Heart left ventricle (tissue), 16 donors: ENCODE data around the gene MST1. TPM values are rescaled to one million over a fixed set of nuclear protein-coding genes. Genes with fewer than 3 reads are reported as not detected.

Experiments used
- ATAC-seq, 4 donors: fragments of 200-7000 bp; cut with Tn5 transposase; one replicate each; pipeline ENCODE4 v1.9.1; 2020 to 2022; ENCODE audit warnings: moderate library complexity in 4 of 4, mild to moderate bottlenecking in 3 of 4, moderate number of reproducible peaks in 1 of 4
- DNase-seq, 5 donors: peaks; one replicate each; pipeline ENCODE4 v3.0.0-alpha.2; 2020
- H3K27ac ChIP-seq, 12 donors: fragments of 200-600 bp; sonication (generic) in 4 of 12; one replicate each; pipeline versions ENCODE4 v1.5.0 to v1.8.0; 2016 to 2022; ENCODE audit warnings: mild to moderate bottlenecking in 2 of 12
- H3K27me3 ChIP-seq, 9 donors: fragments of 200-600 bp; sonication (generic) in 2 of 9; one replicate each; pipeline versions ENCODE4 v1.5.1 to v1.8.0; 2016 to 2022; ENCODE audit warnings: mild to moderate bottlenecking in 3 of 9
- H3K36me3 ChIP-seq, 9 donors: fragments of 200-600 bp; sonication (generic) in 2 of 9; one replicate each; pipeline versions ENCODE4 v1.5.0 to v1.8.0; 2018 to 2022; ENCODE audit warnings: mild to moderate bottlenecking in 2 of 9
- H3K4me1 ChIP-seq, 12 donors: fragments of 200-600 bp; sonication (generic) in 4 of 12; one replicate each; pipeline versions ENCODE4 v1.5.0 to v1.8.0; 2016 to 2022; ENCODE audit warnings: mild to moderate bottlenecking in 3 of 12
- H3K4me3 ChIP-seq, 12 donors: fragments of 200-600 bp; sonication (generic) in 4 of 12; one replicate each; pipeline versions ENCODE4 v1.5.0 to v1.8.0; 2017 to 2022; ENCODE audit warnings: mild to moderate bottlenecking in 9 of 12, moderate library complexity in 4 of 12
- H3K9me3 ChIP-seq, 12 donors: fragments of 200-600 bp; sonication (generic) in 4 of 12; one replicate each; pipeline versions ENCODE4 v1.5.0 to v1.8.0; 2016 to 2022; ENCODE audit warnings: mild to moderate bottlenecking in 1 of 12
- POLR2A ChIP-seq, 2 donors: fragments of 450-650 bp; IDR thresholded peaks; one replicate each; pipeline ENCODE4 v1.6.1; 2017; ENCODE audit warnings: antibody characterized with exemption in 2 of 2, mild to moderate bottlenecking in 2 of 2, moderate library complexity in 2 of 2
- WGBS, 4 donors: extraction: QIAGEN DNeasy Blood & Tissue Kit in 2 of 4; methylation state at CpG; one replicate each; pipeline versions ENCODE4 v1.1.5 to v1.1.7; 2013 to 2018; 5-methylcytosine and 5-hydroxymethylcytosine counted together
- intact Hi-C, 10 donors: fragments of 100-400 bp; cut with DNase I; formaldehyde crosslinking; loops; one replicate each; pipeline versions ENCODE4 v1.11.1 to v1.14.2; 2022
- polyA plus RNA-seq, 2 donors: library from polyadenylated mRNA; stranded (reverse); fragments of 200-250 nt; gene quantifications; one replicate each; pipeline ENCODE4 v1.2.3, GENCODE V29; 2013
- total RNA-seq, 9 donors: library from RNA; depleted of rRNA in 2 of 9; stranded (reverse); fragments of >200 nt in 2 of 9; fragmentation: NEBNext Ultra II Directional in 3 of 9; extraction: Animal tissue kit (Norgen Biotek cat#: 25700) in 3 of 9; gene quantifications; one replicate each; pipeline versions ENCODE4 v1.1.0 to v1.2.4, GENCODE V29; 2016 to 2023
- TF ChIP-seq, protein P1 (sequence below), 12 donors: fragments of 200-600 bp; sonication (generic) in 4 of 12; IDR thresholded peaks; one replicate each; pipeline versions ENCODE4 v1.5.0 to v1.8.0; 2018 to 2022; ENCODE audit warnings: antibody characterized with exemption in 12 of 12, mild to moderate bottlenecking in 5 of 12
- donor health status: ischemic (EF 13 %, LVEDD 7.1; RV severe dilation, severe dysfunction).
- donor health status: healthy with polysubstance abuse.
- donor health status: DM: no; HTN: yes; CAD: no.
- donor health status: DM: no; HTN: no; CAD: no.
- donor health status: ischemic (EF 25% LVEDD 6.9; RV normal size, moderate dysfunction).
- donor health status: ischemic (EF 25% LVEDD 5.7; RV mildly dilated, moderate dysfunction).
- donor health status: healthy.
- donor health status: DM: yes; HTN: yes; CAD: no.
- donor health status: ischemic (EF 35%, LVEDD 5.7; RV mildly dilated, moderate dysfunction).
- donor health status: nonischemic (EF 11% LVEDD 7.7; RV severe dilation, severe dysfunction).
- donor health status: DM: yes; HTN: yes; CAD: no.
- donor health status: PGD.
- donor health status: ischemic (EF 29% LVEDD 5.4; RV normal size, mild dysfunction).
- donor health status: nonischemic (EF 23%, LVEDD 6.1; RV moderate dilation, normal function).

The MST1 gene
- total and polyA plus RNA-seq, 11 donors: 1.8 to 29.4 (median 3.2) TPM

DNA sequence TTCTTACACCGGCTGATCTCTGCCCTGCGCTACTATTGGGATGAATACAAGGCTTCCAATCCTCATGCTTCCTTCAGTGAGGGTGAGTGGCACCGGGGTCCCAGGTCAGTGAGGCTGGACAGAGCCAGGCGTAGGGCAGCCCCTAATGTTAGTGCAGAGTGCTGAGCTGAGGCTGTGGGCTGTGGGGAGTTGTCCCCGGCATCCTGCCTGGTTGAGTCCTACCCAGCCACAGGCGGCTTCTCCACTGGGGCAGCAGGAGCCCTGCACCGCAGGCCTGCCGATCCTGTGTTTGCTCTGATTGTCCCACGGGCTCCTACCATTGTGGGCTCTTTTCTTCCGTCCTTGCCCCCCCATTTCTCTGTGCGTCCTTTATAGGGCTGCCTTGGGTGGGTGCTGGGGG, 13.4 kb upstream of the MST1 start:
- Histone ChIP-seq H3K9me3 (no peaks in the 10 kb centered on the region), H3K36me3 (peaks cover 0 to 90% (median 60%) of the 10 kb centered on the region in 9 donors), H3K27me3 (no peaks in the 10 kb centered on the region), H3K27ac (no peak overlapping the region), H3K4me1 (peaks cover 0 to 24% (median 4%) of the 10 kb centered on the region in 12 donors), H3K4me3 (no peak overlapping the region)
- no peak for ATAC-seq
- 91 to 96% (median 94%) methylated on average over 8 to 11 of the region's 11 CpGs for WGBS, 4 donors
- no peak for DNase-seq
- intact Hi-C loops: loop anchor here in 5 of 10 donors (2.0 to 10.0 kb wide), 8 partner anchors 135 to 212 kb away; partner anchors contain the start of gene MST1R (in 2 of the 5)
- TF ChIP-seq POLR2A (IDR thresholded peaks at IDR 0.05): no peak
- TF ChIP-seq, protein P1, sequence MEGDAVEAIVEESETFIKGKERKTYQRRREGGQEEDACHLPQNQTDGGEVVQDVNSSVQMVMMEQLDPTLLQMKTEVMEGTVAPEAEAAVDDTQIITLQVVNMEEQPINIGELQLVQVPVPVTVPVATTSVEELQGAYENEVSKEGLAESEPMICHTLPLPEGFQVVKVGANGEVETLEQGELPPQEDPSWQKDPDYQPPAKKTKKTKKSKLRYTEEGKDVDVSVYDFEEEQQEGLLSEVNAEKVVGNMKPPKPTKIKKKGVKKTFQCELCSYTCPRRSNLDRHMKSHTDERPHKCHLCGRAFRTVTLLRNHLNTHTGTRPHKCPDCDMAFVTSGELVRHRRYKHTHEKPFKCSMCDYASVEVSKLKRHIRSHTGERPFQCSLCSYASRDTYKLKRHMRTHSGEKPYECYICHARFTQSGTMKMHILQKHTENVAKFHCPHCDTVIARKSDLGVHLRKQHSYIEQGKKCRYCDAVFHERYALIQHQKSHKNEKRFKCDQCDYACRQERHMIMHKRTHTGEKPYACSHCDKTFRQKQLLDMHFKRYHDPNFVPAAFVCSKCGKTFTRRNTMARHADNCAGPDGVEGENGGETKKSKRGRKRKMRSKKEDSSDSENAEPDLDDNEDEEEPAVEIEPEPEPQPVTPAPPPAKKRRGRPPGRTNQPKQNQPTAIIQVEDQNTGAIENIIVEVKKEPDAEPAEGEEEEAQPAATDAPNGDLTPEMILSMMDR (IDR thresholded peaks at IDR 0.05): no peak

DNA sequence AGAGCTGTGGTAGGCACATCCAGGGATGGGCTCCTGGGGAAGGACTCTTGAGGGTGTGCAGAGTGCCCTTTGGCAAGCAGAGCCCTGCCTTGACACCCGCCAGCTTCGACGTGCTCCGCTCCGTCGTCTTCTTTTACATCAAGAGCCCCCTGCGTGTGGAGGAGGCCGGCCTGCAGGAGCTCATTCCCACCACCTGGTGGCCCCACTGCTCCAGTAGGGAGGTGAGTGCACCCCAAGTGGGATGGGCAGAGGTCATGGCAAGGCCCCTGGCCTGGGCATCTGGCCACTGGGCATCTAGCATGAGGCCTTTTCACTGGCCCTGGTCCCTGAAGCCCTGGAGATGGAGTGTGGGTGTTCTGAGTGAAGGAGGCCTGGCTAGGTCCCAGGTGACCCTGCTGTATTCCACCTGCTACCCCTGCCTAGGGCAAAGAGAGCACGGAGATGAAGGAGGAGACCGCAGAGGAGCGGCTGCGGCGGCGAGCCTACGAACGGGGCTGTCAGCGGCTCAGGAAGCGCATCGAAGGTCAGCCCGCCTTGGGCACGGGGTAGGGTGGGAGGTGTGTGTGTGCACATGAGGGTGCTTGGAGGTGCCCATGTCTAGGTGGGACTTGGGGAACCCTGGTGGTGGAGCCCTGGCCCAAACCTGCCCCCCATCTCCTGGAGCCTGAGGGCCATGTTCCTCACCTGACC, 12.3 kb upstream of the MST1 start:
- TF ChIP-seq, protein P1 (IDR thresholded peaks at IDR 0.05): peak in 8 of 12 donors; percentile 12 to 48 (median 31)
- TF ChIP-seq POLR2A (IDR thresholded peaks at IDR 0.05): no peak
- H3K27ac ChIP-seq: no peak overlapping the region
- intact Hi-C loops: loop anchor here in 5 of 10 donors (2.0 to 10.0 kb wide), 8 partner anchors 136 to 213 kb away; partner anchors contain the start of gene MST1R (in 2 of the 5)
- DNase-seq: no peak
- H3K4me1 ChIP-seq: peaks cover 0 to 24% (median 4%) of the 10 kb centered on the region in 12 donors
- H3K27me3 ChIP-seq: no peaks in the 10 kb centered on the region
- ATAC-seq: no peak
- H3K36me3 ChIP-seq: peaks cover 0 to 85% (median 53%) of the 10 kb centered on the region in 9 donors
- no peaks in the 10 kb centered on the region for H3K9me3 ChIP-seq
- no peak overlapping the region for H3K4me3 ChIP-seq
- WGBS, 4 donors: 82 to 96% (median 83%) methylated on average over 13 to 21 of the region's 21 CpGs

DNA sequence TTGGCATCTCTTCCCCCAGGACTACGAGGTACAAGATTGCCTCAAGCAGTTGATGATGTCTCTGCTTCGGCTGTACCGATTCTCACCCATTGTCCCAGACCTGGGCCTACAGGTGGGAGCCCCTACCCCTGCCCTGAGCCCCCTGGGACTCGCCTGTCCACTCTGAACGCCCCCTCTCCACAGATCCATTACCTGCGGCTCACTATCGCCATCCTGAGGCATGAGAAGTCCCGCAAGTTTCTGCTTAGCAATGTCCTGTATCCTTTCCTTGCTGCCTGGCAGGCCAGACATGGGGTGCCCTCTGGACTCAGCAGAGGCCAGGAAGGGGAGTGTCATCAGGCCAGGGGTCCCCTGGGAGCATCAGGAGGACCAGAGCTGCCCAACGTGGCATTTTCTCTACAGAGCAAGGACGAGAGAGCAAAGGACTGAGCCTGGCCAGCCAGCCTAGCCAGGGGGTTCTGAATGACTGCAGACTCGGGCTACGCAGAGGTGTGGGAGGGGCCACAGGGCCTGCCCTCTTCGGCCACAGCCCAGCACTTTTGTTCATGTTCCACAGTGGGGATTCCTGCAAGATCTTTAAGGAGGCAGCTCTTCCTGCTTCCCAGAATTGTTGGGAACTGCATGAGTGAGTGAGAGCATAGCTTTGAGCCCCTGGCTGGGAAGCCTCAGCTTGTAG, 11.3 kb upstream of the MST1 start:
- TF ChIP-seq POLR2A (IDR thresholded peaks at IDR 0.05): no peak
- TF ChIP-seq, protein P1 (IDR thresholded peaks at IDR 0.05): no peak
- H3K4me3 ChIP-seq: no peak overlapping the region
- no peak overlapping the region for H3K27ac ChIP-seq
- 63 to 84% (median 83%) methylated on average over 7 to 13 of the region's 13 CpGs for WGBS, 4 donors
- intact Hi-C loops: loop anchor here in 5 of 10 donors (5.0 to 10.0 kb wide), 7 partner anchors 137 to 214 kb away; partner anchors contain the start of gene MST1R (in 2 of the 5)
- no peak for DNase-seq
- no peaks in the 10 kb centered on the region for H3K9me3 ChIP-seq
- ATAC-seq: no peak
- H3K36me3 ChIP-seq: peaks cover 0 to 78% (median 49%) of the 10 kb centered on the region in 9 donors
- H3K27me3 ChIP-seq: no peaks in the 10 kb centered on the region
- H3K4me1 ChIP-seq: peaks cover 0 to 24% (median 5%) of the 10 kb centered on the region in 12 donors

DNA sequence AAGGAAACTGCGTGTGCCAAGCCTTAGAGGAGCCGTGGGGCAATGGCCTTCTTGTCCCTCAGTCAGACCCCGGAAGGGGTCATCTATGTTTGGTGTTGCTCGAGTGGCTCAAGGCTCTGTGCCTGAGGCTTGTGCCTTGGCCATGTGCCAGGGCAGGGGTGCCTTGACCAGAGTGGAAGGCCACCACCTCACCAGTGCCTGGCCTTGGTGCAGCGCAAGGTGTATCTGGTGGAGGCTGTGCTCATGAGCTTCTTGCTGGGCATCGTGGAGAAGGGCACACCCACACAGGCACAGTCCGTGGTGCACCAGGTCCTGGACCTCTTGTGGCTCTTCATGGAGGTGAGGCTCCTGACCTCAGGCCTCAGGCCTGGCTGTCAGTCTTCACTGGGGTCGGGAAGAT, 10.7 kb upstream of the MST1 start:
- DNase-seq (no peak), ATAC-seq (no peak)
- WGBS, 4 donors: 71 to 77% (median 76%) methylated on average over 4 to 8 of the region's 8 CpGs
- Histone ChIP-seq H3K36me3 (peaks cover 0 to 72% (median 43%) of the 10 kb centered on the region in 9 donors), H3K4me3 (no peak overlapping the region), H3K27ac (peak overlapping the region in 2 of 12 donors; percentile 4 to 67), H3K27me3 (no peaks in the 10 kb centered on the region), H3K4me1 (peaks cover 0 to 30% (median 5%) of the 10 kb centered on the region in 12 donors), H3K9me3 (no peaks in the 10 kb centered on the region)
- intact Hi-C loops: loop anchor here in 5 of 10 donors (5.0 to 10.0 kb wide), 7 partner anchors 137 to 215 kb away; partner anchors contain the start of gene MST1R (in 2 of the 5)
- TF ChIP-seq POLR2A (IDR thresholded peaks at IDR 0.05): no peak
- TF ChIP-seq, protein P1 (IDR thresholded peaks at IDR 0.05): no peak
